ENCODE data around the gene RGS13. TPM values are rescaled to one million over a fixed set of nuclear protein-coding genes. Genes with fewer than 3 reads are reported as not detected.

The RGS13 gene
- total RNA-seq, 2 donors from 2014 or later, result 0.56 to 1.1 TPM

GRCh38 chr1:192657760-192658159 lies 21.8 kb downstream of the RGS13 start:
- ATAC-seq (ENCODE audit: insufficient number of reproducible peaks, low FRiP score, low read depth), result no peak

DNA sequence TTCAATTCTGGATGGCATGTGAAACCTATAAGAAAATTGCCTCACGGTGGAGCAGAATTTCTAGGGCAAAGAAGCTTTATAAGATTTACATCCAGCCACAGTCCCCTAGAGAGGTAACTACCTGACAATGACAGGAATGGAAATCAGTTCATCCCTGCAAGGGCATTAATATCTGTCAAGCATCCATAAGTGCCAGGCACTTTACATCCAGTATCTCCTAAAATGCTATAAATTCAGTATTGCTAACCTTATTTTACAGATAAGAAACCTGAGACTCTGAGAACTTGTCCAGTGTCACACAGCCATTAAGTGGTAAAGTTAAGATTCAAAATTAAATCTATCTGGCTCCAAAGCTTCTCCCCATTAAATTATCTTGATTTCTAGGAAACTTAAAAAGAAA lies 22.3 kb downstream of the RGS13 start:
- Histone ChIP-seq H3K27ac (no peak overlapping the region), H3K4me3 (no peak overlapping the region), H3K27me3 (replicated peaks; ENCODE audit: insufficient read depth) (no peaks in the 10 kb centered on the region), H3K4me1 (ENCODE audit: control insufficient read depth in 1 of 2, low read depth in 2 of 2) (no peaks in the 10 kb centered on the region), H3K9me3 (no peaks in the 10 kb centered on the region), H3K36me3 (no peaks in the 10 kb centered on the region)
- no peak for TF ChIP-seq CTCF (IDR thresholded peaks at IDR 0.05)
- DNase-seq (ENCODE audit: low spot score) (no peak), ATAC-seq (ENCODE audit: insufficient number of reproducible peaks, low FRiP score, low read depth) (no peak)

More at GRCh38 chr1:192657760-192658159, 21.8 kb downstream of the RGS13 start:
- no peak for DNase-seq (ENCODE audit: low spot score)
- Histone ChIP-seq H3K9me3 (no peaks in the 10 kb centered on the region), H3K27me3 (replicated peaks; ENCODE audit: insufficient read depth) (no peaks in the 10 kb centered on the region), H3K4me3 (no peak overlapping the region), H3K36me3 (no peaks in the 10 kb centered on the region), H3K4me1 (ENCODE audit: control insufficient read depth in 1 of 2, low read depth in 2 of 2) (no peaks in the 10 kb centered on the region), H3K27ac (no peak overlapping the region)
- TF ChIP-seq CTCF (IDR thresholded peaks at IDR 0.05), result no peak

- no peak for TF ChIP-seq CTCF (IDR thresholded peaks at IDR 0.05)
Measured at GRCh38 chr1:192660613-192661012, 24.7 kb downstream of the RGS13 start.

GRCh38 chr1:192668409-192668983 lies 32.5 kb downstream of the RGS13 start:
- TF ChIP-seq CTCF (IDR thresholded peaks at IDR 0.05), result no peak
- no peak for ATAC-seq (ENCODE audit: insufficient number of reproducible peaks, low FRiP score, low read depth)
- Histone ChIP-seq H3K4me3 (no peak overlapping the region), H3K36me3 (no peaks in the 10 kb centered on the region), H3K4me1 (ENCODE audit: control insufficient read depth in 1 of 2, low read depth in 2 of 2) (no peaks in the 10 kb centered on the region), H3K27me3 (replicated peaks; ENCODE audit: insufficient read depth) (no peaks in the 10 kb centered on the region), H3K27ac (no peak overlapping the region), H3K9me3 (no peaks in the 10 kb centered on the region)
- DNase-seq (ENCODE audit: low spot score), result no peak

More at GRCh38 chr1:192660613-192661012, 24.7 kb downstream of the RGS13 start:
- DNase-seq (ENCODE audit: low spot score) (no peak), ATAC-seq (ENCODE audit: insufficient number of reproducible peaks, low FRiP score, low read depth) (no peak)
- no peaks in the 10 kb centered on the region for H3K4me1 ChIP-seq (ENCODE audit: control insufficient read depth in 1 of 2, low read depth in 2 of 2)
- H3K27me3 ChIP-seq (replicated peaks; ENCODE audit: insufficient read depth), result no peaks in the 10 kb centered on the region
- no peak overlapping the region for H3K27ac ChIP-seq
- H3K36me3 ChIP-seq, result no peaks in the 10 kb centered on the region
- no peaks in the 10 kb centered on the region for H3K9me3 ChIP-seq
- H3K4me3 ChIP-seq, result no peak overlapping the region

DNA sequence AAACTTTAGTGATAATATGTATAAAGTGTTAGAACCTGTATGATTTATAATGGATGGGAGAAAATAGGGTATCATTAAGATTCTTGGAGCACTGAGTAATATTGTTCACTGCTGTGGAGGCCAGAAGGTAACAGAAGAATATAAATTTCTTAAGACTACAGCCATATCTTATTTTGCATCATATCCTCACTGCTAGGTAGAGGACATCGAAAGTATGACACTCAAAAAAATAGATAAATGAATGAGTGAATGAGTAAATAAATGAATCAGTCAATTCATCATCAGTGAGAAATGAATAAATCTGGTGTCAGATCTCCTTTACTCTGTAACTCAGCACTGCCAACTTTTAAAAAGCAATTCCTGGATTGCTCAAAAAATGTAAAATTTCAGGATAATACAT lies 33.2 kb downstream of the RGS13 start:
- Histone ChIP-seq H3K4me3 (no peak overlapping the region), H3K4me1 (ENCODE audit: control insufficient read depth in 1 of 2, low read depth in 2 of 2) (no peaks in the 10 kb centered on the region), H3K9me3 (no peaks in the 10 kb centered on the region), H3K27ac (no peak overlapping the region), H3K27me3 (replicated peaks; ENCODE audit: insufficient read depth) (no peaks in the 10 kb centered on the region), H3K36me3 (no peaks in the 10 kb centered on the region)
- ATAC-seq (ENCODE audit: insufficient number of reproducible peaks, low FRiP score, low read depth) (no peak), DNase-seq (ENCODE audit: low spot score) (no peak)
- TF ChIP-seq CTCF (IDR thresholded peaks at IDR 0.05), result no peak
